ENCODE data around the gene CIP2A.

The CIP2A gene

DNA sequence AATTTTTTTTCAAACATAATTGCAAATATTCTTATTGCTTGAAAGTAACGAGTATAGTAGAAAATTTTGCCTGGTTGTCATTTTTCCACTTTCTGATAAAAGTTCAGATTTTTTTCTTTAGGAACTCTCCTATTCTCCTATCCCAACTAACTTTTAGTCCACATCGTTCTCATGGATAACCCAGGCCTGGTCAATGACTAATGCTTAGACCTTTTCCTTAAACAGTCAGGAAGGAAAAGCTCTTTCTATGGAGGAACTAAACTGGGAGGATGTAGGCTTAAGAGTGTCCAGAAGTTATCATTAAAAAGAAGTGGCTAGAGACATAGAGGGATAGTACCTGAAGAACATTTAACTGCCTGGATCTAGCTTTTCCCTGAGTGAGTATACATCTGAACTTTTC, 26.7 kb downstream of the CIP2A start:
- no peak for DNase-seq (ENCODE audit: low spot score)

DNA sequence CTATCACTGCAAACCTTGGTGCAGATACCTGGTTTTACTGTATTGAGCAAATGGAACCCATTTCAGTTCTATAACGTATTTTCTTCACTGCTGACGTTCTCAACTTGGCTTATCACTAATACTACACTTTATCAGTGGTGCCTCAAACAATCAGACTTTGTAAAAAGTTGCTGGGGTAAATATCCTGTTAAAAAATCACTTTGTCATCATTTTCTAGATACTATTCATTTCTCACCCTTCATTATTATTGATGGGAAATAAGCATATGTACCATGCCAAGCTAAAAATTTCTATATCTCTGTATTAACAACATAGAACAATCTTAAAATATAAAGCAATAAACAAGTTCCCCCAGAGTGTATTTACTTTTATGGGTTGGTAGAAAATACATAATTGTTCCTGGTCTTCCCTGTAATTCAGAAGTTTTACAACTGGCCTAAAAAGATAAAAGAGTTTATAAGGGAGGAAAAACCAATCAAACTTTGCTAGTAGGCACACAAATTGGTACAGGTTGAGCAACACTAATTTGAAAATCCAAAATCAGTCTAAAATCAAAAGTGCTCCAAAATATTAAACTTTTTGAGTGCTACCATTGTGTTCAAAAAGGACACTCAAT, 33.2 kb downstream of the CIP2A start:
- DNase-seq (ENCODE audit: low spot score): no peak

DNA sequence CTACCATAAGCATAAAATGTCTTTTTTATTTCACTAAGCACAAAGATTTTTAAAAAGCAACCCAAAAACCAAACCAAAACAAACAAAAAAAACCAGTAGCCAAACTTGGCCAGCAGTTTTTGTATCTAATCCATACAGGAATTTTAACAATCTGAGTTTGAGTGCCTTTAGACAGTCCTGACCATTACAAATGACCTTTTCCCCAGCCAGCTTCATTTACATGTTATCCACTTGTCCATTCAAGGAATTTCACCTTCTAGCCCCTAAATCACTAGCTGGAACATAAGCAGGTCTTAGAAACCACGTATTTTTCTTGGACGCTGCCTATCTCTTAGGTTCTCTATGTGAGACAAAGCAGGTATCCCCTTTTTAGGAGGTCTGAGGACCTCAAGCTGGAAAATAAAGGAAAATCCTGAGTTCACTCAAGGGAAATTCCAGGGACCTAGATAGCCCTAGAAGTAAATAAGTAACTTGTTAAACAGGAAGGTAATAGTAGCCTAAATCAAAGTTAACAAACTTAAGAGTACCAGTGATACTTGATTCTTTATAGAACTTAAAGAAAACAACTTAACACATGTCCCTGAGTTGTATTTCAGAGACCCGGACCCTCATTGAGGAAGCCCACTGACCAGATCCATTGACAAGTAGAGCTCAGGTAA, 34.2 kb downstream of the CIP2A start:
- no peak for DNase-seq (ENCODE audit: low spot score)

DNA sequence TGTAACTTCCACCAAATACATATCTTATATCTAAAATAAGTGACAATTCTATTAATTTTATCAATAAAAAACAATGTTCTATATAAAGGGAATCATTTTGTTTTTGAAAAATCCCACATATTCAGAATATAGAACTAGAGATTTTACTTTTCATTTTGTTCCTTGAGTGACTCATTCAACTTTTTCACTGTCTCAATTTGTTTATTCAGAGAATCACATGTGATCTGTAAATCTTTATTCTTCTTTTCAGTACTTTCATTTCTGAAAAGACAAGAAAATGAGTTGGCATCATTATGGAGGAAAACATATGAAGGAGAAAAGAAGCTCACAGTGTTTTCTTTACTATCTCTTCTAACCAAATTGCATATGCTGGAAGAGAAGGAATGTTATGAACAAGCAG, 35.0 kb downstream of the CIP2A start:
- no peak for DNase-seq (ENCODE audit: low spot score)

DNA sequence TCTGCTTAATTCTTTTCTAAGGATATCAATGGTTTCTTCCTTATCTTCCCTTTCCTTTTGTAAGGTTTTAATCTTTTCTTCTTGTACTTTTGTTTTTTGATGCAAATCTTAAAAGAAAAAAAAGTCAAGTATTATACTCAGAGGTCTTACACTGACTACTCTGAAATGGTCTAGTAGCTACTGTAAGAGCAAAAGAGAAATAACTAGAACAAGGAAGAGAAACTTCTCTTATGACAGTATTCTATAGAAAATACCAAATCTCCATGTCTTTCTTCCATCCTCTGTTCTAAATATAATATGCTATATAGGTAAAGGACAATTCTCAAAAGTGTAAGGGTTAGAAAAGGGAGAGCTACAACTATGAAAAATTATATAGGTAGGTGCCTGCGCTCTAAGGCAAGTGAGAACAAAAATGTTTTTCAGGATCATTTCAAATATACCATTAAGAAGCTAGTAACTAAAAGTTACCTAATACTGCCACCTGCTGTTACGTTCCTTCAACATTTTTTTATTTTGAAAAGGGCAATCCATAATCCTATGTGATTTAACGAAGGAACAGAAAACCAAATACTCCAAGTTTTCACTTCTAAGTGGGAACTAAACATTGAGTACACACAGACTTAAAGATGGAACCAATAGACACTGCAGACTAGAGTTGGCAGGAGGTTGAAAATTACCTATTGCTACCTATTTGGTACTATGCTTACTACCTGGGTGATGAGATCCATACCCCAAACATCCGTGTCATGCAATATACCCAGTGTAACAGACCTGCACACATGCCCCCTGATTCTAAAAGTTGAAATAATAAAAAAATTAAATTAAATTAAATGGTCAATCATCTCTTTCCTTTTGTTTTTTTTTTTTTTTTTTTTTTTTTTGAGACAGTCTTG, 36.7 kb downstream of the CIP2A start:
- DNase-seq (ENCODE audit: low spot score): no peak

DNA sequence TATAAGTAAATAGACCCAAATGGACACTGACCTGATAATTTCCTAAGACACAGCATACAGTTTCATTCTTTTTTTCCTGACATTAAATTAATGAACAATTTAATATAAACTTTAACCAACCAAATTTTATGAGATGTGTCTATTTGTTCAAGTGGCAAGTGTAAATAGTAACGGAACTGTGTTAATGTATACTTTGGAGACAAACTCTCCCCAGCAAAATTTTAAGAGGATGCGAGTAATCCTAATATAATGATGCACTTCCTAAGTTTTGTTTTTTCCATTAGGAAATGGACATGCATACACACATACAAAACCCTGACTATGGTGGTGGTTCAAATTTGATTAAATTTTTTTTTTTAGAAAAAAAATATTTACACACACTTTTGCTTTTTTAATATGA, 40.4 kb downstream of the CIP2A start:
- no peak for DNase-seq (ENCODE audit: low spot score)

DNA sequence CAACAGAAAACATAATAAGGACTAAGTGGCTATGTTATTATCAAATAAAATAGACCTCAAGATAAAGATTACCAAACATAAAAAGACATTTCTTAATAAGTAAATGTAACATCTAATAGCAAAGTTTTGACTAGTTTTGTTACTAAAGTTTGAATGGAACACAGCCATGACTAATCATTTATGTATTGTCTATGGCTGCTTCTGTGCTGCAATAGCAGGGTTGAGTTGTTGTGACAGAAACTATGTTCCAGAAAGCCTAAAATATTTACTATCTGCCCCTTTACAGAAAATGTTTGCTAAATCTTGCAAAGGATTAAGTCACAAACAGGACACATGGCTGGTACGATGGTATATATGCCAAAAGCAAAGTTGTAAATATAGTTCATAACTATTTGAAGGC, 40.9 kb downstream of the CIP2A start:
- DNase-seq (ENCODE audit: low spot score): no peak

DNA sequence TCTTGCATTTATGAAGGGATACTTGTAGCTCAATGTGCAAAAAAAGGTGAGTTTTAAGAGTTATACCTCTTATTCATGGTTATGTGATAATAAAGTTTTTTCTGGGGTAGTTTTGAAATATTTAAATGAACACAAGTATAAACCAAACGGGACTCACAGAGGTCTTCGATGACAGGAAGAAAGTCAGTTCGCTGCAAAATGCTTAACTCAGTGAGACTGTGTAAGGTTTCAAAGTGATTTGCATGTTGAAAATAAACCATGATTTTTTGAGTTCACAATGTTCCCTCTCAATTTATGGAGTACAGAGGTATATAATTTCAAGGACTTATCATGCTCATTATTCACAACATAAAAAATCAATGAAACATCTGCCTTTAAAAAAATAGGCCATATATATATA, 42.5 kb downstream of the CIP2A start:
- no peak for DNase-seq (ENCODE audit: low spot score)

DNA sequence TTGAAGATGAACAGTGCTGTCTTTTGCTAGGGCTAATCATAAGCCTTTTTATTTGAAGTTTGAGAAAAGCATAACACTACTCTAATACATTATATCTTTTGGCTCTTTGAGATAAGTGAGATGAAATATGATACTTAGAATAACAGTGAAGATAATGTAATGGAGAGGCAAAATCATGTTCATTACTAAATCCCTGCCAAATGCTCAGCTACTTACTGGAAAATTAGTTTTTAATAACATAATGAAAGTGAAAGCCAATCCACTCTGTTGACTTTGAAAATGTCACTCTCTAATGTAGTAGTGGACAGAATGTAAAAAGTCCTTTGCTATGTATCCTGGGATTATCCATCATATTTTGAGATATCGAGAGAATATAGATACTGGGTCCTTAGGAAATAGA, 43.0 kb downstream of the CIP2A start:
- DNase-seq (ENCODE audit: low spot score): no peak

DNA sequence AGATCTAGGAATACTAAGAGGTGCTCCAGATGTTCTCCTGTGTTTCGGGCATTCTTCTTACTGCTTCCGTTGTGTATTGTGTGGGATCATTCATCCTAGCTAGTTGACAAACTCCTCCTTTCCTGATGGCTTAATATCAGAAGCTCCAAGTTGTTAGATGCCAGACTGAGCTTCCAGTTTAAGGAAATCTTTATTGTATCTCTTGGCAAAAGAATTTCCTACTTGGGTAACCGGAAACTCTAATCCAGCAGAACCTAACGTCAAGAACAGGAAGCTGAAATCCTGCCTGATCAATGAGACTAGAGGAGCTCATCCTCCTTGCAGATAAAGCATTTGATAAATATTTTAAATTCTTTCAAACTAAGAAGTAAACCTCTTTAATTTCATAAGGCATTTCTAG, 51.2 kb downstream of the CIP2A start:
- DNase-seq (ENCODE audit: low spot score): no peak

DNA sequence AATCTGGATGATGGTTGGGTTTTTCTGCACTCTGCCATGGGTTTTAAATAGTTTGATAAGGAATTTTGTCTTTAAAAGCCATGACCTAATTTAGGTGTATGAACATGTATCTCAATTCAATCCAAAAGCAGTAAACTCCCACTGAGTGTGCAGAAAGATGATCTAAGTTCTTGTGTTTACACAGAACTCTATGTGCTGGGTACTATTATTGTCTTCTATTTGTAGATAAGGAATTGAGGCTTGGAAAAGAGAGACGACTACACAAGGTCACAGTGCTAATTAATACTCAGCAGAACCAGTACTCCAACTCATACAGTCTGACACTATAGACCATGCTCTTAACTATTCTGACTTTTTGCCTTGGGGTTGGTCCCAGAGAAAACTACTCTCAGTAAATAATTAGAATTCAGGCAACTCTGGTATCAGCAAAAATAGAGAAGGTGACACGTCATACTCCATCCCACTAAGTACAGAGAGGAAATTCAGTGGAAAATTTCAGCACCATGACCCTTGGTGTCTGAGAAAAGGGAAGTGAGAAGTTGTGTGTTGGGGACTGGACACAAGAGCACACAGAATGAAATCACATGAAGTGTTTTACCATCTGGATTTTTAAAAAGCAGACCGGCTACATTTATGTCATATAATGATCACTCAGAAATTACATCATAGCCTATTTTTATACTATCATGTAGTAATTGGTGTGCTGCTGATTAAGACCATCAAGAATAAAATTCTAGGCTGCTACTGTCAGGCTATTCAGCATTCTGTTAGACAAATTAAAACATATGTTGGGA, 60.6 kb downstream of the CIP2A start:
- DNase-seq (ENCODE audit: low spot score): no peak

DNA sequence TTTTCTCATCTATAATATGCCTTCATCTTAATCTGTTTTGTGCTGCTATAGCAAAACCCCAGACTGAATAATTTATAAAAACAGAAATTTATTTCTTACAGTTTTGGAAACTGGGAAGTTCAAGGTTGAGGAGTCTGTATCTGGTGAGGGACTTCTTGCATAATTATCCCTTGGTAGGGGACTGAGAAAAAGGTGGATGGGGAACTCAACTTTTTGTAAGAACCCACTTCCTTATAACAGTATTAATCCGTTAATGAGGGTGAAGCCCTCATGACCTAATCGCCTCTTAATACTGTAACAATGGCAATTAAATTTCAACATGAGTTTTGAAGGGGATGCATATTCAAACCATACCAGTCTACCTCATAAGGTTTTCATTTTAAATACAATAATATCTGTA, 61.4 kb downstream of the CIP2A start:
- DNase-seq (ENCODE audit: low spot score): no peak

DNA sequence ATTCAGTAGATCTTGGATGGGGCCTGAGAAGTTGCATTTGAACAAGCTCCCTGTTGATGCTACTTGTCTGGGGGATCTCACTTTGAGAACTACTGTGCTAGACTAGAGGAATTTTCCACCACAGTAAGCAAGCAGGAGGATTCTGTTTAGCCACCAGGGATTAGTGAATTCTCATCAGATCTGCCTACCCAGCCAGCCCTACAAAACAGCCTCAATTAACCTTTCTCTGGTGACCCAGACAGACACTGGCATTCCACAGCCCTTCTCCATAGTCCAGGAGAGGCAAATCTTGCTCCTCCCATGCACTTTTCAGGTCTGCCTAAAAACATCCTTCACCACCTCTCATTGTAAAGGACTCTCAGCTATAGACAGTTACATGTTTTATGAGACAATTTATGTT, 62.1 kb downstream of the CIP2A start:
- no peak for DNase-seq (ENCODE audit: low spot score)

DNA sequence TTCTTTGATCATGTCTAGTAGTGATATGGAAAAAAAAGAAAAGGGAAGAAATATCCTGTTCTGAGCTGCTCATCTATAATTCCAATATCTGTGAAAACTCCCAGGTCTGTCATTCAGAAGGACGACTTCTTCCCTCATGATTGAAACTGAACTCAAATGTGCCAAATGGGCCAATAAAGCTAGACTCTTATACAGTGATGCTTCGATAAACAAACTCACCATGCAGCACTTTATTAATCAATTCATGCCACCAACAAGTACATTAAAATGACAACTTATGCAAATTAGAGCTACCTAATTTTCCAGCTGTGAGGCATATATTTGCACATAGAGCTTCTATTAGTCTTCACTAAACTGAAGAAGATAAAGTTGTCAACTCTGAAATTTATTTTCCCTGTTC, 63.3 kb downstream of the CIP2A start:
- no peak for DNase-seq (ENCODE audit: low spot score)

DNA sequence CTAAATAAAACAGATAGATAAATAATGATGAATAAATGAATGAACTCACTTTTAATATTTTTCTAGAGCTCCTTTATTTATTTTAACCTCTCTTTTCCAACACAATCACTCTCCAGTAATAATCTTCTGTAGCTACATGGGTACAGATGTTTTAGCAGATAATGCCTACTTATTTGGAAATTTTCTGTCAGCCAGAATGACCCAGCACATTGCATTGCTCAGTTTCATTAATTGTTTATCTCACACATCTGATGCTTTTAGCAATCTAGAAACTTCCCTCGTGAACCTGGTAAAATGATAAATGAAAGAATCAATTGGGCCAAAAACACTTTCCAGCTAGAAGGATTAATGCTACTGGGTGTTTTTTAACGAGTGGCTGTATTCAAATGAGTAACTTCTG, 64.0 kb downstream of the CIP2A start:
- no peak for DNase-seq (ENCODE audit: low spot score)

DNA sequence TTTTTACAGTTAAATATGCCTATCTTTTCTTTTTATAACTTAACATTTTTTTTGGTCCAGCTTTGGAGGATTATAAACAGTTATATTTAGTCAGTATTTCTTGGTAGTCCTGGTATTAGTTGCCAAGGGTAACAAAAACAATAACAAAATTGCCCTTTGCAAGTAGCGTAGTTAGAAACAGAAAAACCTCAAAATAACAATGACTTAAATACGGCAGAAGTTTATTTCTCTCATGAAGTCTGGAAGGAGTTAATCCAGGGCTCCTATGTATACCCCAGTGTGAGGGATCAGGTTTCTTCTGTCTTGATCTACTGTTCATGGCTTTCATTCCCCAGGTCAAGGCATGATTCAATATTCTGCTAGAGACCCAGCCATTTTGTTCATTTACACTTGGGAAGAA, 64.7 kb downstream of the CIP2A start:
- no peak for DNase-seq (ENCODE audit: low spot score)

DNA sequence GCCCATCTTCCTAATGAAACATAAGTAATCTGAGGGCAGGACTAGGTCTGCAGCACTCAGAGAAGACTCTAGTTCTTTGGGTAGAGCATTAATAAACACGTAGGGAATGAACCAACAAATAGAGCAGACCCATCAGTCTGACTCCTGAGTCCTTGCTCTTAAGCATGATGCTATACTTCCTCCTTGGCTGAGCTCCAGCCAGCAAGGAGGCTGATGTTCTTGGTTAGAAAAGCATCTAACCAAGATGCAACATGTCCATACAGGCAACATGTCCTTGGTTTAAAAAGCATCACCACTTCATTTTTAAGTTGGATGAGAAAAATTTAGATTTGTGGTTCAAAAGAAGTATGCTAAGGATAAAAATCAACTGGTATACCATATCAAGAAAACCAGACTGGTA, 70.3 kb downstream of the CIP2A start:
- DNase-seq (ENCODE audit: low spot score): no peak

DNA sequence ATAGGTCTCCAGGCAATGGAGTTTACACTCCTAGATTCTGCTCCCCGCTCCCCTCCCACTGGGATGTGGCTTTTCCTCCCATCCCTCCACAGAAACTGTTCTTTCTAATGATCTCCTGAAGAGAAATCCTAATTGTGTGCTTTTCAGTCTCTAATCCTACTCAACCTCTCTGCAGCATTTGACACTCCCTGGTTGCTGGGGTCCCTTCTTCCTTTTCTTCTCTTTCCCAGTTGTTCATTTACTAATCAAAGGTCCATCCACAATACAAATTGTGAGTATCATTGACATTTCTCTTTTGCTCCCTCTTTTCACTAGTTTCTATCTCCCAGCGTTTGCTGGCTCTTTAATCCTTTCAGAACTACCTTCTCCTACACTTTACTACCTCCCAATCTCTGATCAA, 72.4 kb downstream of the CIP2A start:
- no peak for DNase-seq (ENCODE audit: low spot score)

DNA sequence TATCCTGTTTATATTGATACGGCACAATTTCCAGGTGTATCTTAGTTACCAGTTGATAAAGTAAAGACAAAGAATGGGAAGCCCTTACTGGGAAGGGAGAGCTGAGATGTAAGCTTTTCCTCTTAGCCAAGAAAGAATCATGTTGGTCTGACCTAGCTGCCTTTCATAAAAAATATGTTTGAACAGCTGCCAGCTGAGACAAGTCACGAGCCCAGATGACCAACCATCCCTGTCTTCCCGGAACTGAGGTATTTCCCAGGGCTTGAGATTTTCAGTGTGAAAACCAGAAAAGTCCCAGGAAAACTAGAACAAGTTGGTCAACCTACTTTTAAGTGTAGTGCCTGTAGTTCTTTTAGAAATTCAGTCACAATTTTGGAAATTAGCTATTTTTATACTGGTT, 75.3 kb downstream of the CIP2A start:
- no peak for DNase-seq (ENCODE audit: low spot score)

DNA sequence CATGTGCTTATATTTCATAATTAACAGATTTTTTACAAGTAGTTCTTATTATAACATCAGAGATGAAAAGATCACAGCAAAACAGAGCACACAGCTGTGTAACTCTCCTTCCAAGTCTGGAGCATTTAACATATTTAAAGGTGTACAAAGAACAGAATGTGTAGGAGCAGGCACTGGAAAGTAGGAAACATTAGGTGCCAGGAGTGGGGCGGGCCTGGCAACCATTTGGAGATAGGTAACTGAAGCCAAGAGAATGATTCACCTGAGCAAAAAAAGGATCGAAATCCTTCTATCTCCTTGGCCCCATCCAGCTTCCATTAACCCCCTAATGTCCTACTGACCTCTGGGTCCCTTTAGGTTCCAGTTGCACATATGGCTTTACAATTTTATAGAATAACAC, 76.6 kb downstream of the CIP2A start:
- DNase-seq (ENCODE audit: low spot score): no peak

DNA sequence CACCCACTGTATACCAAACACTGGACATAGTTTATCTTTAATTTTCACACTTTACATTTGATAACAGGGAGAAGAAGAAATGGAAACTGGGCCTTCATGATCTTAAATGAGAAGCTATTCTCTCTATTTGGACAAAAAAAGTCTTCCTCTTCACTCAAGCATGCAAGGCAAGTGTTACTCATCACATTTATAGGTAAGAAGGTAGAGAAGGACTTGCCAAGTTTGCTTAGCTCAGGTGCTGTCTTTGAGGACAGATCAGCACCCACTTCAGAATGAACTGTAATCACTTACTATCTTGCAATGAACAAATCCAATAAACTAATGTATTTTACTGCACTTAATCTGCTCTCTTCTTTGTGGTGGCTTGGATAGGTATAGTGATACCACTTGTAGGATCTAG, 77.7 kb downstream of the CIP2A start:
- DNase-seq (ENCODE audit: low spot score): no peak

DNA sequence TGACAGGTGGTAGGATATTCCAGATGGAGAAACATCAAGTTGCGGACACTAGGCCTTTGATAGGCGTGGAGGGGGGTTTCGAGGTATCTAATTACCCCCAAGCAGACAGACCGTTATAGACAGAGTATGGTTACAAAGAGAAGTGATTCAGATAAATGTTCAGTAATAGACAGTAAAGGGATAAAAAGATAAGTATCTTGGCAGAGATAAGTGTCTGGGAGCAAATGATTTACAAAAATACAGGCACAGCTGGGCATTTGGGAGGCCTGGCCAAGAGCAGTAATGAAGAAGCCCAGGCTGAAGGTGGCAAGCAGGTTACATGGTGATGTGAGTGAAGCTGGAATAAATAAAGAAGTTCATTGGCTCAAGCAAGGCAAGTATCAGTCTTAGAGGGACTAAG, 78.2 kb downstream of the CIP2A start:
- DNase-seq (ENCODE audit: low spot score): no peak

DNA sequence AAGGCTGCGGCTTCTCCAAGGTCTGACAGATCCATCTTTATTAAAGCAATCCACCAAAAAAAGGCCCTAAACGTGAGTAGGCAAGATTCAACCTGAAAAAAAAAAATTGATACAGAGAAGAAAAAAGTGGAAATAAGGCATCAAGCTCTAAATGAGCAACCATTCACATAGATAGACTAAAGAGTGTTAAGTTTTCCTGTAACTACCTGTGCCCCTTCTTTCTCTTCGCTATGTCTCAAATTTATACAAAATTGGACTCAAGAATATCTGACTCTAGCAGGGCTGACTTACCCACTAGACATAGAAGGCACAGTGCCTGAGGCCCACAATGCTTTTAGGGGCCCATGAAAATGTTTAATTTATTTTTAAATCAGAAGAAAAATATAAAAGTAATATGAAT, 78.7 kb downstream of the CIP2A start, which contains the start of gene MYH15:
Gene MYH15, minus strand, starts transcription at position 101 of the 400 bp plus-strand sequence. Its CDS starts 66 bp downstream, at position 35.
- no peak for DNase-seq (ENCODE audit: low spot score)

Data from hepatic stellate cell (primary cell).